Effector CD4-positive, alpha-beta T cell (primary cell): ENCODE data around the gene COA4.
A peak's percentile ranks its signal among the peaks of the same experiment; 100 is the strongest.
"Not testable (repeated sequence)": the region's sequence is repeated elsewhere in the genome, so short reads cannot be mapped to it uniquely, and the experiment has no call there.

Source experiments
- DNase-seq: peaks from one replicate; pipeline ENCODE4 v3.0.0-alpha.2; 2020
- total RNA-seq: gene quantifications from one replicate; lab custom pipeline; 2026; lab: John Stamatoyannopoulos, UW

Gene COA4
- total RNA-seq: 12.9 reads per million, percentile 37 among the genes with 10 or more reads in this experiment

GRCh38 chr11:73876424-73877310 lies at the start of gene COA4, which contains the start of gene PAAF1:
Gene COA4 (minus strand): TSS chr11:73876846. CDS start chr11:73873378, 3,468 bp downstream.
Gene PAAF1 (plus strand): TSS chr11:73876999. CDS start chr11:73877022, 23 bp downstream.
- peak; percentile 91 for DNase-seq

- DNase-seq: no peak
Measured at GRCh38 chr11:73921180-73921579, 44.5 kb upstream of the COA4 start.

GRCh38 chr11:73916435-73916834 lies 39.8 kb upstream of the COA4 start:
- no peak for DNase-seq

- no peak for DNase-seq
Measured at GRCh38 chr11:73914284-73914683, 37.6 kb upstream of the COA4 start.

GRCh38 chr11:73913472-73913871 lies 36.8 kb upstream of the COA4 start:
- no peak for DNase-seq

GRCh38 chr11:73912026-73912425 lies 35.4 kb upstream of the COA4 start:
- no peak for DNase-seq

- DNase-seq: no peak
Measured at GRCh38 chr11:73907191-73907590, 30.5 kb upstream of the COA4 start.

- DNase-seq: no peak
Measured at GRCh38 chr11:73902303-73902702, 25.7 kb upstream of the COA4 start.

GRCh38 chr11:73894725-73895335 lies 18.2 kb upstream of the COA4 start:
- no peak for DNase-seq

- no peak for DNase-seq
Measured at GRCh38 chr11:73893041-73893440, 16.4 kb upstream of the COA4 start.

- DNase-seq: no peak
Measured at GRCh38 chr11:73889536-73889935, 12.9 kb upstream of the COA4 start.

- DNase-seq: no peak
Measured at GRCh38 chr11:73889019-73889418, 12.4 kb upstream of the COA4 start.

- DNase-seq: no peak
Measured at GRCh38 chr11:73888244-73888643, 11.6 kb upstream of the COA4 start.

GRCh38 chr11:73883856-73884255 lies 7.2 kb upstream of the COA4 start:
- DNase-seq: no peak

GRCh38 chr11:73880449-73880848 lies 3.8 kb upstream of the COA4 start:
- DNase-seq: not testable (repeated sequence)

GRCh38 chr11:73878771-73879170 lies 2.1 kb upstream of the COA4 start:
- DNase-seq: no peak

GRCh38 chr11:73875840-73876239 lies 806 bp downstream of the COA4 start:
- DNase-seq: no peak

- no peak for DNase-seq
Measured at GRCh38 chr11:73875380-73875779, 1.3 kb downstream of the COA4 start.

- DNase-seq: no peak
Measured at GRCh38 chr11:73872749-73873357, 3.8 kb downstream of the COA4 start.

- no peak for DNase-seq
Measured at GRCh38 chr11:73870261-73870660, 6.4 kb downstream of the COA4 start.

GRCh38 chr11:73869332-73869949 lies 7.2 kb downstream of the COA4 start:
- DNase-seq: no peak

GRCh38 chr11:73866586-73866996 lies 10.1 kb downstream of the COA4 start:
- no peak for DNase-seq

GRCh38 chr11:73866095-73866579 lies 10.5 kb downstream of the COA4 start:
- DNase-seq: no peak
